WERI-Rb-1 (cell line): Measurements from ENCODE around the gene RAB1B.

Source experiments
- DNase-seq: peaks from one replicate; pipeline ENCODE4 v3.0.0-alpha.2; 2020
- H3K27ac ChIP-seq: fragments of 250-450 bp; sonication (Bioruptor Pico); 2 replicates; pipeline ENCODE4 v1.5.1; 2020; ENCODE audit warnings: mild to moderate bottlenecking, moderate library complexity
- H3K27me3 ChIP-seq: fragments of 250-450 bp; sonication (Bioruptor Pico); 2 replicates; pipeline ENCODE4 v1.5.1; 2021; ENCODE audit warnings: mild to moderate bottlenecking, low read depth, moderate library complexity; ENCODE audit not compliant: insufficient read depth, severe bottlenecking
- H3K36me3 ChIP-seq: fragments of 250-450 bp; sonication (Bioruptor Pico); 2 replicates; pipeline ENCODE4 v1.5.1; 2020; ENCODE audit warnings: mild to moderate bottlenecking, moderate library complexity
- H3K4me3 ChIP-seq: 2 replicates; pipeline ENCODE4 v1.5.1; 2011; ENCODE audit warnings: low read depth, mild to moderate bottlenecking, control low read depth, low read length
- H3K9me3 ChIP-seq: fragments of 250-450 bp; sonication (Bioruptor Pico); 2 replicates; pipeline ENCODE4 v1.5.1; 2021; ENCODE audit warnings: mild to moderate bottlenecking, moderate library complexity; ENCODE audit not compliant: severe bottlenecking
- TF ChIP-seq, protein P1 (sequence below): IDR thresholded peaks from 2 replicates; pipeline ENCODE4 v1.5.1; 2011; ENCODE audit warnings: low read depth, mild to moderate bottlenecking, control low read depth, inconsistent platforms, low read length

Gene RAB1B

DNA sequence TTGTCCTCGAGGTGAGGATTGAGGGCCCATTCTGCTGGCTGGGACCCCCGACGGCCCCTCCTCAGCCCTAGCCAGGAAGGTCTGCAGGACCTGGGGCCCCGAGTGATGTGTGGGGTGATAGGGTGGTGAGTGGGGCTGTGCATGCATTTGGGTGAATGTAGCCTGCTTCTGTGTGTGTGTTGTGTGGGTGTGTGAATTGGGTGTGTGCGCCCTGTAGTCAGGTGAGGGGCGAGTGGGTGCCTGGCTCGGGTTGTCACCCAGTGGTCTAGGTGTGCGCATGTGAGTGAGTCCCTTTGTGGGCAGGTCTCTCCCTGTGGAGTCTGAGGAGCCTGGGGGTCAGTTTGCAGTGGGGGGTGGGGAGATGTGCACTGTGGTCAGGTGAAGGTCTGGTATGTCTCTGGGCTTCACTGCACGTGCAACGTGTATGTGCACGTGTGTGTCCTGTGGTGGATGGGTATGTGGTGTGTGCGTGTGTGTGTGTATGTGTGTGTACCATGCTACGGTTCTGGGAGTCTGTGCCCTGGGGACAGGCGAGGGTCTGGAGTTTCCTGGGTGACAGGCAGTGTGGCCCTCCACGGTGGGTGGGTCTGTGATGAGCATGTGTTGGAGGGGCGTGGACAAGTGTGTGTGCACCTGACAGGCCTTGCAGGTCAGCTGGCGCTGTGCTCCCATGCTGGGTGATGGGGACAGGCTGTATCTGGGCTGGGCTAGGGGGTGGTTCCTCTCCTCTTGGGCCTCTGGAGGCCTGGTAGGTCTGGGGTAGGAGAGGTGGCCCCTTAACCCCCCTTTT is 24.3 kb downstream of the RAB1B start:
- H3K36me3 ChIP-seq = peaks cover 5% of the 10 kb centered on the region
- peak overlapping the region; percentile 64 for H3K4me3 ChIP-seq
- TF ChIP-seq, protein P1, sequence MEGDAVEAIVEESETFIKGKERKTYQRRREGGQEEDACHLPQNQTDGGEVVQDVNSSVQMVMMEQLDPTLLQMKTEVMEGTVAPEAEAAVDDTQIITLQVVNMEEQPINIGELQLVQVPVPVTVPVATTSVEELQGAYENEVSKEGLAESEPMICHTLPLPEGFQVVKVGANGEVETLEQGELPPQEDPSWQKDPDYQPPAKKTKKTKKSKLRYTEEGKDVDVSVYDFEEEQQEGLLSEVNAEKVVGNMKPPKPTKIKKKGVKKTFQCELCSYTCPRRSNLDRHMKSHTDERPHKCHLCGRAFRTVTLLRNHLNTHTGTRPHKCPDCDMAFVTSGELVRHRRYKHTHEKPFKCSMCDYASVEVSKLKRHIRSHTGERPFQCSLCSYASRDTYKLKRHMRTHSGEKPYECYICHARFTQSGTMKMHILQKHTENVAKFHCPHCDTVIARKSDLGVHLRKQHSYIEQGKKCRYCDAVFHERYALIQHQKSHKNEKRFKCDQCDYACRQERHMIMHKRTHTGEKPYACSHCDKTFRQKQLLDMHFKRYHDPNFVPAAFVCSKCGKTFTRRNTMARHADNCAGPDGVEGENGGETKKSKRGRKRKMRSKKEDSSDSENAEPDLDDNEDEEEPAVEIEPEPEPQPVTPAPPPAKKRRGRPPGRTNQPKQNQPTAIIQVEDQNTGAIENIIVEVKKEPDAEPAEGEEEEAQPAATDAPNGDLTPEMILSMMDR = no peak

DNA sequence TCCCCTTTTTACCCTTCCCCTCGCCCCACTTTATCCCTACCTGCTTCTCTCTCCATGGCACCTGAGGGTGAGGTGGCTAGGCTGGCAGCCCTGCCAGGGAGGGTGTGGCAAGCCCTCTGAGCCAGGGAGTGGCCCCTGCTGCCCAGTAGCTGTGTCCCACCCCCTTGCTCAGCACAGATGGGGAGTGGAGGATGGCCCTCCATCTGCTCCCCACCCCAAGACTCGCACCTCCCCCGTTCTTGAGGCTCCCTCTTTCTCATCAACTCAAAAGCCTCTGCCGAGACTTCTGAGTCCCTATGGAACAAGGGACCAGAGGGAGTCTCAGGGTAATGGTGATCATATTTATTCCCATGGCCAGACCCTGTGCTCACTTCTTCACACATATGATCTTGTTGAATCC is 24.9 kb downstream of the RAB1B start:
- TF ChIP-seq, protein P1 = no peak
- Histone ChIP-seq H3K36me3 (peaks cover 5% of the 10 kb centered on the region), H3K27ac (no peak overlapping the region), H3K4me3 (no peak overlapping the region), H3K9me3 (no peaks in the 10 kb centered on the region), H3K27me3 (no peaks in the 10 kb centered on the region)
- no peak for DNase-seq

More for the DNA sequence above, 24.3 kb downstream of the RAB1B start:
- Histone ChIP-seq H3K27ac (no peak overlapping the region), H3K9me3 (no peaks in the 10 kb centered on the region), H3K27me3 (no peaks in the 10 kb centered on the region)
- no peak for DNase-seq

DNA sequence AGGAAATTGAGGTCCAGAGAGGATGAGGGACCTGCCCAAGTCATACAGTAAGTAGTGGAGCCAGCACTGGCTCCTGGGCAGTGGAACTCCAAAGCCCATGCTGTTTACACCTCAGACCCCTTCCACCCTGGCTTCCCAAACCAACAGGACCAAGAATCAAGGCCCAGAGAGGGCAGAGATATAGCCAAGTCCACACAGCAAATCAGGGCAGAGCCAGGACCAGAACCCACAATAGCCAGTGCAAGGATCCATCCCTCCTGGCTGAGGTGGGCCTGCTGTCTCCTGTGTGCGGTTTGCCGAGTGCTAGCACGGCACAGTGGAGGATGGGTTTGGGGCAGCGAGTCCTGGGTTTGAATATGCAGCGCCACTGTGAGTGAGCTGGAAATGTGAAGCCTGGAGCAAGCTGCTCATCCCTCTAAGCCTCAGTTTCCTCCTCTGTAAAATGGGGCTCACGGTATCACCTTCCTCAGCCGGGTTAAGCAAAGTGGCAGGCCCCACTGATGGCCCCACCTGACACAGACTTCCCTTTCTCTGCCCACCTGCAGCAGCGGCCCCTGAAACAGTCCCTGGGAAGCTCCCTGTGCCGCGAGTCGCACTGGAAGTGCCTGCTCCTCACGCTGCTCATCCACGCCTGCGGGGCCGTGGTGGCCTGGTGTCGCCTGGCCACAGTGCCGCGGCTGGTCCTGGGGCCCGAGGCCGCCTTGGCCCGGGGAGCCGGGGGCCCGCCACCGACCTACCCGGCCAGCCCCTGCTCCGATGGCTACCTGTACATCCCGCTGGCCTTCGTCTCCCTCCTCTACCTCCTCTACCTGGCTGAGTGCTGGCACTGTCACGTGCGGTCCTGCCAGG is 25.6 kb downstream of the RAB1B start:
- H3K36me3 ChIP-seq = peaks cover 5% of the 10 kb centered on the region
- no peaks in the 10 kb centered on the region for H3K27me3 ChIP-seq
- no peaks in the 10 kb centered on the region for H3K9me3 ChIP-seq
- DNase-seq = no peak
- TF ChIP-seq, protein P1 = no peak
- H3K4me3 ChIP-seq = no peak overlapping the region
- H3K27ac ChIP-seq = no peak overlapping the region

DNA sequence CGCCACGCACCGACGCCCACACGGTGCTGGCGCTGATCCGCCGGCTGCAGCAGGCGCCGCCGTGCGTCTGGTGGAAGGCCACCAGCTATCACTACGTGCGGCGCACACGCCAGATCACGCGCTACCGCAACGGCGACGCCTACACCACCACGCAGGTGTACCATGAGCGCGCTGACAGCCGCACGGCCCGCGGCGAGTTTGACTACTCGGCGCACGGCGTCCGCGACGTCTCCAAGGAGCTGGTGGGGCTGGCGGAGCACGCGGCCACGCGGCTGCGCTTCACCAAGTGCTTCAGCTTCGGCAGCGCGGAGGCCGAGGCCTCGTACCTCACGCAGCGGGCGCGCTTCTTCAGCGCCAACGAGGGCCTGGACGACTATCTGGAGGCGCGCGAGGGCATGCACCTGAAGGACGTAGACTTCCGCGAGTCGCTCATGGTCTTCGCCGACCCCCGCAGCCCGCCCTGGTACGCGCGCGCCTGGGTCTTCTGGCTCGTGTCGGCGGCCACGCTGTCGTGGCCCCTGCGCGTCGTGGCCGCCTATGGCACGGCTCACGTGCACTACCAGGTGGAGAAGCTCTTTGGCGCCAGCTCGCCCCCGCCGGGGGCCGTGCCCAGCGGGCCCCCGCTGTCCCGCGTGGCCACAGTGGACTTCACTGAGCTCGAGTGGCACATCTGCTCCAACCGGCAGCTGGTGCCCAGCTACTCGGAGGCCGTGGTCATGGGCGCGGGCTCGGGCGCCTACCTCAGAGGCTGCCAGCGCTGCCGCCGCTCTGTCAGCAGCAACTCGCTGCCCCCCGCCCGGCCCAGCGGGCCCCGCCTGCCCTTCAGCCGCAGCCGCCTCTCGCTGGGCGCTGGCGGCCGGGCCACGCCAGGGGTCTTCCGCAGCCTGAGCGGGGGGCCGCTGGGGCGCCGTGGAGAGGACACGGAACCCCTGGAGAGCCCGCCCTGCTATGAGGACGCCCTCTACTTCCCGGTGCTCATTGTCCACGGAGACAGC is 26.5 kb downstream of the RAB1B start:
- TF ChIP-seq, protein P1 = no peak
- H3K27ac ChIP-seq = no peak overlapping the region
- H3K27me3 ChIP-seq = no peaks in the 10 kb centered on the region
- no peak overlapping the region for H3K4me3 ChIP-seq
- DNase-seq = no peak
- H3K36me3 ChIP-seq = peaks cover 5% of the 10 kb centered on the region
- H3K9me3 ChIP-seq = no peaks in the 10 kb centered on the region

DNA sequence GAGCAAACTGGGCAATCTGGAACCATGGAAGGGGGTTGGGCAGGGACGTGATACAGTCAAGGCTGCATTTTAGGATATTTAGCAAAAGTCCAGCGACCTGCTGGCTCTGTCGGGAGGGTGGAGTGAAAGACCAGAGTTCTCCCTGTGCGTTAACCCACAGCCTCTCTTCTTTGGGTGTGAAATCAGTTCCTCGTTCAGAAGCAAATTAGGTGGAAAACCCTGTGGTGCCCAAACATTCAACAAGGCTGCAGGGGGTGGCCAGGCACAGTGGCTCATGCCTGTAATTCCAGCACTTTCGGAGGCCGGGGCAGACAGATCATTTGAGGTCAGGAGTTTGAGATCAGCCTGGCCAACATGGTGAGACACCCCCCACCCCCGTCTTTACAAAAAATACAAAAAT is 29.2 kb downstream of the RAB1B start:
- TF ChIP-seq, protein P1 = no peak
- Histone ChIP-seq H3K9me3 (no peaks in the 10 kb centered on the region), H3K4me3 (no peak overlapping the region), H3K27ac (no peak overlapping the region), H3K36me3 (peaks cover 5% of the 10 kb centered on the region), H3K27me3 (no peaks in the 10 kb centered on the region)
- DNase-seq = no peak
